Fibroblast of lung (primary cell): ENCODE results near the gene PTDSS2. TPM values are rescaled to one million over a fixed set of nuclear protein-coding genes. Genes with fewer than 3 reads are reported as not detected.

Experiments
- DNase-seq, 2 donors: peaks; one replicate each; pipeline versions ENCODE4 v3.0.0 to v3.0.0-alpha.2; 2010; ENCODE audit warnings: low read depth in 2 of 2
- H2AFZ ChIP-seq: 2 replicates; pipeline ENCODE4 v1.5.1; 2012; ENCODE audit warnings: low read length, control low read depth, inconsistent platforms
- H3K27ac ChIP-seq: 2 replicates; pipeline ENCODE4 v1.5.1; 2011; ENCODE audit warnings: low read length, control low read depth; ENCODE audit not compliant: insufficient read depth
- H3K27me3 ChIP-seq: 2 replicates; pipeline ENCODE4 v1.5.1; 2011; ENCODE audit warnings: mild to moderate bottlenecking, low read length; ENCODE audit not compliant: control insufficient read depth, insufficient read depth
- H3K36me3 ChIP-seq: 2 replicates; pipeline ENCODE4 v1.5.1; 2011; ENCODE audit warnings: low read length; ENCODE audit not compliant: control insufficient read depth, insufficient read depth
- H3K4me1 ChIP-seq: 2 replicates; pipeline ENCODE4 v1.5.1; 2011; ENCODE audit warnings: low read length; ENCODE audit not compliant: control insufficient read depth, insufficient read depth; ENCODE audit errors: extremely low read depth
- H3K4me2 ChIP-seq: 2 replicates; pipeline ENCODE4 v1.5.1; 2011; ENCODE audit warnings: low read length, control low read depth; ENCODE audit not compliant: insufficient read depth; ENCODE audit errors: extremely low read depth
- H3K4me3 ChIP-seq, 4 experiments: fragments of 200-600 bp in 1 of 4; sonication (generic) in 1 of 4; replicated peaks in 1 of 4; 2 replicates each; pipeline ENCODE4 v1.5.1; 2011 to 2016; ENCODE audit warnings: low read length in 4 of 4, low read depth in 3 of 4, mild to moderate bottlenecking in 3 of 4, control low read depth in 2 of 4, inconsistent platforms in 1 of 4, mixed read lengths in 1 of 4; ENCODE audit not compliant: insufficient read depth in 1 of 4; ENCODE audit errors: control extremely low read depth in 1 of 4
- H3K79me2 ChIP-seq: 2 replicates; pipeline ENCODE4 v1.5.1; 2012; ENCODE audit warnings: mild to moderate bottlenecking, low read length, inconsistent platforms; ENCODE audit not compliant: control insufficient read depth, insufficient read depth
- H3K9ac ChIP-seq: 2 replicates; pipeline ENCODE4 v1.5.1; 2011; ENCODE audit warnings: mild to moderate bottlenecking, low read length, control low read depth; ENCODE audit not compliant: insufficient read depth
- H3K9me3 ChIP-seq: 2 replicates; pipeline ENCODE4 v1.5.1; 2012; ENCODE audit warnings: low read depth, low read length; ENCODE audit not compliant: control insufficient read depth, insufficient read depth
- H4K20me1 ChIP-seq: 2 replicates; pipeline ENCODE4 v1.5.1; 2011; ENCODE audit warnings: low read length; ENCODE audit not compliant: control insufficient read depth, insufficient read depth; ENCODE audit errors: extremely low read depth
- CTCF ChIP-seq, 2 donors: IDR thresholded peaks in 1 of 2; conservative IDR thresholded peaks in 1 of 2; 1 replicate in 1 of 2; 2 replicates in 1 of 2; pipeline ENCODE4 v1.5.1; 2011 to 2012; ENCODE audit warnings: low read length in 2 of 2, control low read depth in 1 of 2, inconsistent platforms in 1 of 2, low read depth in 1 of 2, mild to moderate bottlenecking in 1 of 2
- EZH2 ChIP-seq: IDR thresholded peaks from 2 replicates; pipeline ENCODE4 v1.5.1; 2012; ENCODE audit warnings: low read length, control low read depth, mild to moderate bottlenecking; ENCODE audit errors: missing control alignments
- polyA plus RNA-seq, 2 donors: library from polyadenylated mRNA; depleted of rRNA in 1 of 2; stranded (reverse) in 1 of 2; unstranded in 1 of 2; fragments of >200 nt; gene quantifications; 2 replicates each; pipeline ENCODE4 v1.2.1, GENCODE V29; 2011 to 2012; ENCODE audit warnings: missing spikeins in 1 of 2
- total RNA-seq: library from RNA; depleted of rRNA; stranded (reverse); fragments of >200 nt; gene quantifications from 2 replicates; pipeline ENCODE4 v1.2.1, GENCODE V29; 2014

PTDSS2 gene
- total and polyA plus RNA-seq, 2 donors (not counting 1 experiment from before 2014, with no cell fraction given): 17.4 to 36.7 TPM

GRCh38 chr11:474914-475506 lies 24.9 kb downstream of the PTDSS2 start:
- H3K27me3 ChIP-seq: no peaks in the 10 kb centered on the region
- H4K20me1 ChIP-seq: no peaks in the 10 kb centered on the region
- H3K4me3 ChIP-seq: no peak overlapping the region
- H3K9ac ChIP-seq: no peak overlapping the region
- no peaks in the 10 kb centered on the region for H3K36me3 ChIP-seq
- H3K4me1 ChIP-seq: peaks cover 3% of the 10 kb centered on the region
- H3K79me2 ChIP-seq: peaks cover 19% of the 10 kb centered on the region
- no peak overlapping the region for H3K4me2 ChIP-seq
- no peak overlapping the region for H3K27ac ChIP-seq
- TF ChIP-seq EZH2 (no peak), CTCF (conservative IDR thresholded peaks at IDR 0.05 in 1 of 2, IDR thresholded peaks at IDR 0.05 in 1 of 2; ENCODE audit: low read depth in 1 of 2, low read length in 2 of 2) (no peak)
- DNase-seq: no peak
- H3K9me3 ChIP-seq: no peaks in the 10 kb centered on the region
- H2AFZ ChIP-seq: no peak overlapping the region

- H3K4me3 ChIP-seq: no peak overlapping the region
- H3K79me2 ChIP-seq: peaks cover 19% of the 10 kb centered on the region
- no peak for TF ChIP-seq EZH2
- TF ChIP-seq CTCF (conservative IDR thresholded peaks at IDR 0.05 in 1 of 2, IDR thresholded peaks at IDR 0.05 in 1 of 2; ENCODE audit: low read depth in 1 of 2, low read length in 2 of 2): no peak
- no peak for DNase-seq
- H2AFZ ChIP-seq: no peak overlapping the region
- H3K9ac ChIP-seq: no peak overlapping the region
- no peaks in the 10 kb centered on the region for H3K27me3 ChIP-seq
- no peak overlapping the region for H3K27ac ChIP-seq
- H3K4me1 ChIP-seq: no peaks in the 10 kb centered on the region
- no peak overlapping the region for H3K4me2 ChIP-seq
- no peaks in the 10 kb centered on the region for H3K9me3 ChIP-seq
- no peaks in the 10 kb centered on the region for H4K20me1 ChIP-seq
- H3K36me3 ChIP-seq: no peaks in the 10 kb centered on the region
Measured at GRCh38 chr11:475941-476340, 25.9 kb downstream of the PTDSS2 start.

GRCh38 chr11:476416-476815 lies 26.3 kb downstream of the PTDSS2 start:
- DNase-seq: no peak
- no peaks in the 10 kb centered on the region for H3K27me3 ChIP-seq
- TF ChIP-seq EZH2 (no peak), CTCF (conservative IDR thresholded peaks at IDR 0.05 in 1 of 2, IDR thresholded peaks at IDR 0.05 in 1 of 2; ENCODE audit: low read depth in 1 of 2, low read length in 2 of 2) (no peak)
- H3K4me1 ChIP-seq: no peaks in the 10 kb centered on the region
- no peak overlapping the region for H3K4me3 ChIP-seq
- no peaks in the 10 kb centered on the region for H3K36me3 ChIP-seq
- H3K9ac ChIP-seq: no peak overlapping the region
- H3K79me2 ChIP-seq: peaks cover 18% of the 10 kb centered on the region
- no peak overlapping the region for H3K4me2 ChIP-seq
- H2AFZ ChIP-seq: no peak overlapping the region
- H3K27ac ChIP-seq: no peak overlapping the region
- no peaks in the 10 kb centered on the region for H4K20me1 ChIP-seq
- H3K9me3 ChIP-seq: no peaks in the 10 kb centered on the region
